ENCODE measurements around the gene FBP1.

The FBP1 gene

DNA sequence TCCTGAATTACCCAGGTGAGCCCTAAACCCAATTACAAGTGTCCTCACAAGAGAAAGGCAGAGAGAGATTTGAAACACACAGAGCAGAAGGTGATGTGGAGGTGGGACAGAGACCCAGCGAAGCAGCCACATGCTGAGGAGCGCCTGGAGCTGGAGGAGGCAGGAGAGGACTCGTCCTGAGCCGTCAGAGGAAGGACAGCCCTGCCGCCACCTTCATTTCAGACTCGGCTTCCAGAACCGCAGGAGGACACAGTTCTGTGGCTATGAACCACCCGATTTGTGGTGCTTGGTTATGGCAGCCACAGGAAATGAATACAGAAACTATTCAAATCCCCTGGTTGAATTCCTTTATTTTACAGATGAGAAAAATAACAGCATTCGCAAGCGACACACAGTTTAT, 16.4 kb upstream of the FBP1 start:
- DNase-seq (ENCODE audit: low read depth), result no peak

DNA sequence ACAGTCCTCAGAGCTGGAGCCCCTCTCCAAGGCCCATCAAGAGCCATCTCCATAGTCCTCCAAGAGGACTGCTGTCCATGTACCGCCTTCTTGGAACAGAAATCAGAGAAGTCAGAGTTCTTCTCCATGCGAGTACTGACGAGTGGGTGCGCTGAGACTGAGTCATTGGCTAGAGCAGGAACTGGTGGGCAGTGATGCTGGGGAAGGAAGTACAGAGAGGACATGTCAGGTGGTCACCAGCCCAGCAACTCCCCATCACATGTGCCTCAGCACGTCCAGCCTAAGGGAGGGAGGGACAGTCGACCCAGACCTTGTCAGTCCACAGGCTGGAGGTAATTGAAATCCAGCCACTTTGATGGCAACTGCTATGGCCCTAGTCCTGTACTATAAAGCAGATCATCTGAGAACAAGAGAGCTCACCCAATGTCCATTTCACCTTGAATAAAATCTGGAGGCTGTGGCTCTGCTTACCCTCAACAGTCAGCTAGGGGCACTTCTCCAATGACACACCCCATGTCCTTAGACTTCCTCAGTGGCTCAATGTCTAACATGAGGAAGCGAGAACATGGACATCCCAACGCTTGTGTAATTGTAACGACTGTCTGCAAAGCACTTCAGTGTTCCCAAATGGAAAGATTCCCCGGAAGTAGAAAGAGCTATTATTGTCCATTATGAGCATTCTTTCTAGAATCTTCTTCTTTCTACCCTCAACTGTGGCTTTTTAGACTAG, 15.0 kb upstream of the FBP1 start:
- DNase-seq (ENCODE audit: low read depth), result no peak

GRCh38 chr9:94650949-94651348, 11.6 kb upstream of the FBP1 start:
- DNase-seq (ENCODE audit: low read depth), result no peak

DNA sequence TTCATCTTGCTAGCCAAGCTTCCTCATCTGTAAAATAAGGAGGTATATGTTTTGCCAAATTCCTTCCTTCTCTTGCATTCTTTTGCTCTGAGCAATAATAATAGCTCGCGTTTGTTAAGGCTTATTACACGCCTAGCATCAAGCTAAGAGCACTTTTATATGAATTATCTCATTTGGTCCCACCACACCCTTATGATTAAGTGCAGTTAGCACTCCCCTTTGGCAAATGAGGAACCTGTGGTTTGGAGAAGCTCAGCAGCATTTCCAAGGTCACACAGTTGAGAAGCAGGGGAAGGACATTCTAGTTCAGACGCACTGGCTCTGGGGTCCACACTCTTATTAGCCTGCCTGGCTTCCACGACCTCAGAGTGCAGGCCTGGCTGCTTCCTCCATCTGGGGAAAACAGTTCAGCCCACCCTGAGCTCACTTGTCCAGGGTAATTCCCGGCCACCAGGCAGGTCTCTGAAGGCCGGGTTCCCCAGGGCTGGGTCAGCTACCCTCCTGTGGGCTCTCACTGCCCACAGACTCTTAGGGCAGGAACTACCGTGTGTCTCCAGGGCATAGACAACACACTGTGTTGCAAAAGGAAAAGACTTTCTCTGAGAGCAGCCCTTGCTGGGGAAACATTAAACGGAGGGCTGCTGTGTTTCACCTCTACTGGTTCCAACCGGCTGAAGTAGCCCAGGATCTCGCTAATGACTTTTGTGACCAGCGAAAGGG, 9.9 kb upstream of the FBP1 start:
- peak; percentile 42 for DNase-seq (ENCODE audit: low read depth)

GRCh38 chr9:94648185-94648584, 8.9 kb upstream of the FBP1 start:
- DNase-seq (ENCODE audit: low read depth), result no peak

GRCh38 chr9:94645901-94646300, 6.6 kb upstream of the FBP1 start:
- no peak for DNase-seq (ENCODE audit: low read depth)

GRCh38 chr9:94644543-94644942, 5.2 kb upstream of the FBP1 start:
- no peak for DNase-seq (ENCODE audit: low read depth)

DNA sequence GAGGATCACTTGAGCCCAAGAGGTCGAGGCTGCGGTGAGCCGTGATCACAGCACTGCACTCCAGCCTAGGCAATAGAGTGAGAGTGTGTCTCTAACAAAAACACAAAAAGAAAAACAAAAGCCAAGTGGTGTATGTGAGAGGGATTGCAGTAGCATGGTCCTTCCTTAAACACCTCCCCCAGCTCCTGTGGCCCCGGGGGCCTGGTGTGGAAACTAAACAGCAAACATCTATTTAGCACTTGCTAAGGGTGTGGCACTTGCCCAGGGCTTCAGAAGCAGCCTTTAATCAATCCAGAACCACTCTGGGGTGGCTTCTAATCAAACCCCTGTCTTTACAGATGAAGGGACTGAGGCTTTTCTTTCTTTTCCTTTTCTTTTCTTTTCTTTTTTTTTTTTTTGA, 4.4 kb upstream of the FBP1 start:
- no peak for DNase-seq (ENCODE audit: low read depth)

- DNase-seq (ENCODE audit: low read depth), result no peak
Measured at GRCh38 chr9:94643176-94643575, 3.9 kb upstream of the FBP1 start.

- no peak for DNase-seq (ENCODE audit: low read depth)
Measured at GRCh38 chr9:94642501-94642900, 3.2 kb upstream of the FBP1 start.

GRCh38 chr9:94639999-94640376, 670 bp upstream of the FBP1 start:
- DNase-seq (ENCODE audit: low read depth), result no peak

DNA sequence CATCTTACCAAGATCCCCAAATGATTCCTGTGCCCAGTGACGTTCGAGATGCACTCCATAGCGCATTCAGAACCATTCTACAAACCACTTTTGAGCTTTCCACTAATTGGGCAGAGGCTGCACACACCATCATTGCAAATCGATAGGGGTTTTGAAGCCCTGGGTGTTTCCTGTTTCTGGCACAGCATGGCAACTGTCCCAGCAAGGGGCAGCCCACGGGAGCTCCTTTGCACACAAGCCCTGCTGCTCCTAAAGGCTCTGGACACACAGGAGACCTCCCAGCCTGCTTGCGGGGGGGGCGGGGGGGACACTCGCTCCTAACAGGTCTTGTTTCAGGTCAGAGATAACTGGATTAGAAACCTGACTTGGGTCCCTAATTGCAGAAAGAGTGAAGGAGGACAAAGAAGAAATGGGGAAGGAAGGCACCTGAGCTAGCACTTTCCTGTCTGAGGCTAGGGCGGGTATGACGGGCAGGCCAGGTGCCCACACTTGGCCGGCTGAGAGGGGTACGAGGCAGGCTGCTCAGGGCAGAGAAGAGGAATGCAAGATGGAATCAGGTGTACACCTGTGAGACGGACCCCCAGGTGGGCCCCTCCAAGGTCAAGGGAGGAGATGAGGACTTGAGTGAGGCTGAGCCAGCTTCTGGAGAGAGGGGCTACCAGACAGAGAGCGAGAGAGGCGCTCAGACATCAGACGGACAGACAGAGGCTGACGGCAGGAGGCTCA, 820 bp downstream of the FBP1 start:
- DNase-seq (ENCODE audit: low read depth), result no peak

GRCh38 chr9:94632737-94633136, 6.6 kb downstream of the FBP1 start:
- no peak for DNase-seq (ENCODE audit: low read depth)

- DNase-seq (ENCODE audit: low read depth), result no peak
Measured at GRCh38 chr9:94631599-94631998, 7.7 kb downstream of the FBP1 start.

DNA sequence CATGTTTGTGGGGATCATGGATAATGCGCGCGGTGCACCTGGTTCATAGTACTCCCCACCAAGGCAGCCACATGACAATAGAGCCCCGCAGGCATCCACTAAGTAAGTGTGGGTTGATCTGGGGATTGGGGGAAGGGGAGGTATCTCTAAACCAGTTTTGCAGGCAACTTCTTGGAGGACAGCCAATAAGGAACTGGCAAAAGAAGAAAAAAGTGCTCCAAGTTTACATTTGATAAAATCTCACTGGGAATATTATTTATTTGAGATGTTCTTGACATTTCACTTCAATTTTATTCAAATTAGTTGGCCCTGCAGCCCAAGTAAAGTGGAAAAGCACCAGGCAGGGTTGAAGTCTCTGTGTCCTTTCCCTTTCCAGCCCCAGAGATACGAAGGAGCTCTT, 8.5 kb downstream of the FBP1 start:
- no peak for DNase-seq (ENCODE audit: low read depth)

- no peak for DNase-seq (ENCODE audit: low read depth)
Measured at GRCh38 chr9:94630281-94630680, 9.0 kb downstream of the FBP1 start.

DNA sequence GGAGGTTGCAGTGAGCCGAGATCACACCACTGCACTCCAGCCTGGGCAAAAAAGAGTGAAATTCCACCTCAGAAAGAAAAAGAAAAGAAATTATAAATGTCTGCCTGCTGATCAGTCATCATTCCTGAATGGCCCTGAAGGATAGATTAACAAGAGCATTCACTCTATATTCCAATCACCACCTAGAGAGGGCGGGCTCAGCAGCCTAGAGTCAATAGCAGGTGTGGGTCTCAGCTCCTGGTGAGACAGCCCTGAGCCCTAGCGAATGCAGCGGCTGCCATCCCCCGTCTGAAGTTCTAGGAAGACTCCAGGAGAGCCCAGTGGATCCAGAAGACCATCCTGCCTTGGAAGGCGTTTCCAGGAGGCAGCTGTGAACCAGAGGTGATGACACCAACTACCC, 12.0 kb downstream of the FBP1 start:
- no peak for DNase-seq (ENCODE audit: low read depth)

- DNase-seq (ENCODE audit: low read depth), result no peak
Measured at GRCh38 chr9:94625835-94626234, 13.5 kb downstream of the FBP1 start.

- DNase-seq (ENCODE audit: low read depth), result no peak
Measured at GRCh38 chr9:94624629-94625028, 14.7 kb downstream of the FBP1 start.

- no peak for DNase-seq (ENCODE audit: low read depth)
Measured at GRCh38 chr9:94623253-94623652, 16.1 kb downstream of the FBP1 start.

- no peak for DNase-seq (ENCODE audit: low read depth)
Measured at GRCh38 chr9:94622087-94622800, 17.1 kb downstream of the FBP1 start.

DNA sequence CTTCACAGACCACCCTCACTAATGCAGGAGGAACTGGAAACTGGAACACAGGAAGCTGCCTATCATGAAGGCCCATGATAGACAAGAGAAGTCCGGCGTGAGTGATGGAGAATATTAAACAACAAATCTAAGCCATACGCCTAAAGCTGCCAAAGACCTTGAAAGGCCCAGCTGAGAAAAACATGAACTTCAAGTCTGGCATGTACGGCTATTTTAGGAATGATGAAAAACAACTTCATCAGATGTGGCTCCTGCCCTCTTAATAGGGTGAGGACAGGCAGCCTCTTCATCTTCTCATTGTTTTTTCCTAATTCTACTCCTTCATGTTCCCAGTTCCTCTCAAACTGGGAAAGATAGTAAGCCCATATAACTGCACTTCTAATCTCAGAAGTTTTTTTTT, 20.3 kb downstream of the FBP1 start:
- DNase-seq (ENCODE audit: low read depth), result no peak

DNA sequence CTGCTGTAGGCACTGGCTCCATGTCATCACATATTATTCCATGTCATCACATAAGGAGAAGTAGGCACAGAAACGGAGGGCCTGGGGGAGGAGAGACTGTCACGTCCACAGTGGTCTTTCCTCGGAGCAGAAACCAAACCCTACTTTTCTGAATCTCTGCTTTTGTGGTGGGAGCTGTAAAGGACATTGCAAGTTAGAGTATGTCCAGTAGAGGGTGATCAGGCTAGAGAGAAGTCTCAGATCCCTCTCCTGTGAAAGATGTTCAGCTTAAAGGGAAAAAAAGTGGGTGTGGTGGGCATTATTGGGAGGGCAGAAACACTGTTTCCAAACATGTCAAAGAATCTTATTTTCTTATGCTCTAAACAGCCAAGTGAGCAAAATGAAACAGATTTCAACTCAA, 26.3 kb downstream of the FBP1 start:
- no peak for DNase-seq (ENCODE audit: low read depth)

Measured in non-pigmented ciliary epithelial cell (primary cell).